K562 (cell line): ENCODE measurements around the gene TBPL2. TPM values are rescaled to one million over a fixed set of nuclear protein-coding genes. Genes with fewer than 3 reads are reported as not detected.

Source experiments
- ARID1B ChIP-seq: fragments of 450-650 bp; IDR thresholded peaks from 2 replicates; pipeline ENCODE4 v1.6.1; 2016; ENCODE audit warnings: antibody characterized with exemption, mild to moderate bottlenecking, inconsistent platforms
- ARID4B ChIP-seq: sonication (generic); formaldehyde crosslinking; IDR thresholded peaks from 2 replicates; pipeline ENCODE4 v1.8.0; 2022; ENCODE audit warnings: mild to moderate bottlenecking, missing genetic modification reagents
- ASH1L ChIP-seq: fragments of 450-650 bp; IDR thresholded peaks from 2 replicates; pipeline ENCODE4 v1.6.1; 2018; ENCODE audit warnings: borderline replicate concordance, mild to moderate bottlenecking, low read depth; ENCODE audit not compliant: partially characterized antibody
- E2F6 ChIP-seq, 2 experiments: IDR thresholded peaks; 2 replicates each; pipeline ENCODE4 v1.6.1; 2011; ENCODE audit warnings: borderline replicate concordance in 1 of 2, control low read depth in 1 of 2, low read depth in 1 of 2, low read length in 1 of 2, mild to moderate bottlenecking in 1 of 2, mixed read lengths in 1 of 2, moderate library complexity in 1 of 2; ENCODE audit not compliant: insufficient read depth in 1 of 2, insufficient read length in 1 of 2, poor library complexity in 1 of 2, severe bottlenecking in 1 of 2; ENCODE audit errors: extremely low read depth in 1 of 2
- FOXJ3 ChIP-seq: sonication (generic); formaldehyde crosslinking; IDR thresholded peaks from 2 replicates; pipeline ENCODE4 v1.4.0; 2020; ENCODE audit warnings: mild to moderate bottlenecking, missing genetic modification reagents
- GTF3C2 ChIP-seq: IDR thresholded peaks from 3 replicates; pipeline ENCODE4 v1.6.1; 2011; ENCODE audit warnings: borderline replicate concordance, mild to moderate bottlenecking, moderate library complexity; ENCODE audit not compliant: insufficient read length; ENCODE audit errors: extremely low read depth
- L3MBTL2 ChIP-seq: fragments of 450-650 bp; IDR thresholded peaks from 2 replicates; pipeline ENCODE4 v1.6.1; 2016; ENCODE audit warnings: mild to moderate bottlenecking, moderate library complexity
- MXI1 ChIP-seq: IDR thresholded peaks from 2 replicates; pipeline ENCODE4 v1.6.1; 2011; ENCODE audit warnings: low read depth, mild to moderate bottlenecking, improper control_type of control experiment, low read length
- RERE ChIP-seq: sonication (generic); formaldehyde crosslinking; IDR thresholded peaks from 2 replicates; pipeline ENCODE4 v1.8.0; 2023; ENCODE audit warnings: missing genetic modification reagents, mild to moderate bottlenecking, borderline replicate concordance
- TBP ChIP-seq: optimal IDR thresholded peaks from 2 replicates; pipeline ENCODE3; 2011; ENCODE audit warnings: low read depth, low read length, improper control_type of control experiment
- ZNF140 ChIP-seq: fragments of 250-450 bp; sonication (Bioruptor Pico); IDR thresholded peaks from 2 replicates; pipeline ENCODE4 v1.8.0; 2021; ENCODE audit warnings: moderate library complexity, mild to moderate bottlenecking, inconsistent platforms
- ZNF77 ChIP-seq: fragments of 250-450 bp; sonication (Bioruptor Pico); IDR thresholded peaks from 2 replicates; pipeline ENCODE4 v1.5.0; 2020
- ZNF830 ChIP-seq: fragments of 250-450 bp; sonication (Bioruptor Pico); IDR thresholded peaks from 2 replicates; pipeline ENCODE4 v1.5.0; 2021; ENCODE audit warnings: mild to moderate bottlenecking
- polyA plus RNA-seq, 8 experiments: library from polyadenylated mRNA; depleted of rRNA in 4 of 8; stranded (reverse) in 5 of 8; unstranded in 3 of 8; fragments of >200 nt; fragmentation: Nextera tagmentation in 2 of 8; fragmentation: Illumina TruSeq in 1 of 8; extraction: Ambion mirVana in 2 of 8; extraction: Trizol in 1 of 8; gene quantifications; 2 replicates each; pipeline versions ENCODE4 v1.2.1 to v1.2.3, GENCODE V29; 2011 to 2014; ENCODE audit warnings: inconsistent platforms in 1 of 8, missing spikeins in 1 of 8
- total RNA-seq, 7 experiments: library from RNA; depleted of rRNA in 6 of 7; stranded (reverse); fragments of >200 nt in 6 of 7; fragmentation: Illumina TruSeq in 2 of 7; extraction: Trizol in 2 of 7; gene quantifications; 2 replicates each; pipeline versions ENCODE4 v1.2.1 to v1.2.3, GENCODE V29; 2011 to 2021; ENCODE audit warnings: low replicate concordance in 1 of 7

TBPL2 gene
- total and polyA plus RNA-seq, 9 of the 15 experiments (the other 6 are each of a cell fraction or from before 2014, with no cell fraction given), result not detected

- TF ChIP-seq RERE (no peak), ARID1B (peak; percentile 85), MXI1 (no peak), GTF3C2 (no peak), L3MBTL2 (no peak), E2F6 (IDR thresholded peaks at IDR 0.05; ENCODE audit: borderline replicate concordance in 1 of 2, extremely low read depth in 1 of 2, insufficient read depth in 1 of 2, insufficient read length in 1 of 2, low read depth in 1 of 2, low read length in 1 of 2, poor library complexity in 1 of 2, severe bottlenecking in 1 of 2) (no peak), TBP (peak; percentile 33), ZNF140 (CRISPR knock-in tag) (no peak), FOXJ3 (CRISPR knock-in tag) (no peak), ASH1L (no peak), ARID4B (CRISPR knock-in tag) (no peak), ZNF77 (no peak), ZNF830 (no peak)
Observed at GRCh38 chr14:55370883-55371455, 69.4 kb downstream of the TBPL2 start (continued).
